ENCODE results near the gene PLXNA2. TPM values are rescaled to one million over a fixed set of nuclear protein-coding genes. Genes with fewer than 3 reads are reported as not detected.

The PLXNA2 gene
- total and polyA plus RNA-seq, 7 experiments from 2014 or later: 0.70 to 5.4 (median 1.4) TPM; not detected in 2

- Histone ChIP-seq H3K36me3 (ENCODE audit: control insufficient read depth in 2 of 3, insufficient read depth in 3 of 3, low read length in 3 of 3) (no peaks in the 10 kb centered on the region), H3K4me3 (ENCODE audit: low read length) (no peak overlapping the region), H3K27me3 (ENCODE audit: control insufficient read depth in 2 of 2, insufficient read depth in 2 of 2, low read length in 2 of 2) (no peaks in the 10 kb centered on the region), H3K9me3 (ENCODE audit: control insufficient read depth in 2 of 3, low read length in 3 of 3) (no peaks in the 10 kb centered on the region), H3K4me1 (ENCODE audit: control insufficient read depth in 2 of 2, insufficient read depth in 2 of 2, low read length in 2 of 2) (no peaks in the 10 kb centered on the region), H3K27ac (ENCODE audit: low read depth, low read length) (no peak overlapping the region)
- no peaks in the 10 kb centered on the region for H3K9me3 Mint-ChIP-seq
- H3K27ac Mint-ChIP-seq: peak overlapping the region in 1 of 9 donors; percentile 62
- intact Hi-C loops (cut with micrococcal nuclease): no loop called here
- ATAC-seq (no peak), DNase-seq (no peak)
- H3K27me3 Mint-ChIP-seq: peaks cover 1 to 24% (median 7%) of the 10 kb centered on the region in 5 donors
- ChIA-PET CTCF (interaction anchor here (1.0 kb wide), 1 partner anchor 1685 kb away, joined by 3 read pairs; no protein-coding TSS in a partner anchor), POLR2A (no interaction called here)
- H3K4me3 Mint-ChIP-seq: no peak overlapping the region
- H3K36me3 Mint-ChIP-seq: no peaks in the 10 kb centered on the region
- no peaks in the 10 kb centered on the region for H3K4me1 Mint-ChIP-seq
Measured at GRCh38 chr1:207999274-207999915, 244.8 kb downstream of the PLXNA2 start.

GRCh38 chr1:207998691-207999090 is 245.5 kb downstream of the PLXNA2 start:
- Mint-ChIP-seq H3K4me3 (peak overlapping the region in 1 of 10 donors; percentile 20), H3K9me3 (no peaks in the 10 kb centered on the region), H3K27ac (no peak overlapping the region), H3K36me3 (peaks cover 0 to 2% (median 0%) of the 10 kb centered on the region in 5 donors), H3K27me3 (peaks cover 4 to 27% (median 9%) of the 10 kb centered on the region in 5 donors), H3K4me1 (no peaks in the 10 kb centered on the region)
- Histone ChIP-seq H3K4me1 (ENCODE audit: control insufficient read depth in 2 of 2, insufficient read depth in 2 of 2, low read length in 2 of 2) (no peaks in the 10 kb centered on the region), H3K4me3 (ENCODE audit: low read length) (no peak overlapping the region), H3K27me3 (ENCODE audit: control insufficient read depth in 2 of 2, insufficient read depth in 2 of 2, low read length in 2 of 2) (no peaks in the 10 kb centered on the region), H3K9me3 (ENCODE audit: control insufficient read depth in 2 of 3, low read length in 3 of 3) (no peaks in the 10 kb centered on the region), H3K36me3 (ENCODE audit: control insufficient read depth in 2 of 3, insufficient read depth in 3 of 3, low read length in 3 of 3) (no peaks in the 10 kb centered on the region), H3K27ac (ENCODE audit: low read depth, low read length) (no peak overlapping the region)
- ChIA-PET POLR2A (no interaction called here), CTCF (interaction anchor here (1.0 kb wide), 1 partner anchor 1686 kb away, joined by 3 read pairs; no protein-coding TSS in a partner anchor)
- ATAC-seq: no peak
- no peak for DNase-seq
- intact Hi-C loops (cut with micrococcal nuclease): loop anchor here (1.0 kb wide), 1 partner anchor 113 kb away; no protein-coding TSS in a partner anchor

- intact Hi-C loops (cut with micrococcal nuclease): loop anchor here (1.0 kb wide), 1 partner anchor 112 kb away; no protein-coding TSS in a partner anchor
- CTCF ChIA-PET: interaction anchor here (0.7 to 1.2 kb wide), 4 partner anchors 28 to 168 kb away, joined by 3 to 6 read pairs (median 4); no protein-coding TSS in a partner anchor
Measured at GRCh38 chr1:207997486-207998268, 246.5 kb downstream of the PLXNA2 start.

GRCh38 chr1:207996636-207997035 is 247.5 kb downstream of the PLXNA2 start:
- H3K4me1 Mint-ChIP-seq: no peaks in the 10 kb centered on the region
- intact Hi-C loops (cut with micrococcal nuclease): no loop called here
- peaks cover 8 to 27% (median 10%) of the 10 kb centered on the region in 5 donors for H3K27me3 Mint-ChIP-seq
- peaks cover 0 to 4% (median 0%) of the 10 kb centered on the region in 5 donors for H3K36me3 Mint-ChIP-seq
- H3K36me3 ChIP-seq (ENCODE audit: control insufficient read depth in 2 of 3, insufficient read depth in 3 of 3, low read length in 3 of 3): no peaks in the 10 kb centered on the region
- POLR2A ChIA-PET: no interaction called here
- CTCF ChIA-PET: interaction anchor here (0.6 to 1.1 kb wide), 5 partner anchors 10 to 144 kb away, joined by 3 read pairs; no protein-coding TSS in a partner anchor
- H3K27me3 ChIP-seq (ENCODE audit: control insufficient read depth in 2 of 2, insufficient read depth in 2 of 2, low read length in 2 of 2): no peaks in the 10 kb centered on the region
- H3K9me3 ChIP-seq (ENCODE audit: control insufficient read depth in 2 of 3, low read length in 3 of 3): no peaks in the 10 kb centered on the region
- H3K4me3 ChIP-seq (ENCODE audit: low read length): no peak overlapping the region
- H3K27ac Mint-ChIP-seq: no peak overlapping the region
- H3K27ac ChIP-seq (ENCODE audit: low read depth, low read length): no peak overlapping the region
- no peak for DNase-seq
- ATAC-seq: no peak
- H3K4me3 Mint-ChIP-seq: no peak overlapping the region
- no peaks in the 10 kb centered on the region for H3K9me3 Mint-ChIP-seq
- no peaks in the 10 kb centered on the region for H3K4me1 ChIP-seq (ENCODE audit: control insufficient read depth in 2 of 2, insufficient read depth in 2 of 2, low read length in 2 of 2)

More at GRCh38 chr1:207997486-207998268, 246.5 kb downstream of the PLXNA2 start:
- POLR2A ChIA-PET: no interaction called here
- H3K4me1 ChIP-seq (ENCODE audit: control insufficient read depth in 2 of 2, insufficient read depth in 2 of 2, low read length in 2 of 2): no peaks in the 10 kb centered on the region
- peaks cover 7 to 29% (median 12%) of the 10 kb centered on the region in 5 donors for H3K27me3 Mint-ChIP-seq
- no peaks in the 10 kb centered on the region for H3K27me3 ChIP-seq (ENCODE audit: control insufficient read depth in 2 of 2, insufficient read depth in 2 of 2, low read length in 2 of 2)
- peak; percentile 82 for ATAC-seq
- no peak overlapping the region for H3K4me3 ChIP-seq (ENCODE audit: low read length)
- H3K9me3 ChIP-seq (ENCODE audit: control insufficient read depth in 2 of 3, low read length in 3 of 3): no peaks in the 10 kb centered on the region
- H3K4me3 Mint-ChIP-seq: no peak overlapping the region
- no peaks in the 10 kb centered on the region for H3K36me3 ChIP-seq (ENCODE audit: control insufficient read depth in 2 of 3, insufficient read depth in 3 of 3, low read length in 3 of 3)
- no peaks in the 10 kb centered on the region for H3K4me1 Mint-ChIP-seq
- peak in 7 of 9 donors; percentile 26 to 46 (median 30) for DNase-seq
- H3K36me3 Mint-ChIP-seq: peaks cover 0 to 4% (median 0%) of the 10 kb centered on the region in 5 donors
- H3K27ac Mint-ChIP-seq: no peak overlapping the region
- no peaks in the 10 kb centered on the region for H3K9me3 Mint-ChIP-seq
- no peak overlapping the region for H3K27ac ChIP-seq (ENCODE audit: low read depth, low read length)

- CTCF ChIA-PET: interaction anchor here (1.0 to 1.1 kb wide), 4 partner anchors 11 to 110 kb away, joined by 3 read pairs; no protein-coding TSS in a partner anchor
- Mint-ChIP-seq H3K4me3 (no peak overlapping the region), H3K36me3 (peaks cover 0 to 4% (median 0%) of the 10 kb centered on the region in 5 donors), H3K9me3 (no peaks in the 10 kb centered on the region), H3K27me3 (peaks cover 8 to 26% (median 10%) of the 10 kb centered on the region in 5 donors), H3K4me1 (no peaks in the 10 kb centered on the region), H3K27ac (no peak overlapping the region)
- Histone ChIP-seq H3K4me3 (ENCODE audit: low read length) (no peak overlapping the region), H3K27ac (ENCODE audit: low read depth, low read length) (no peak overlapping the region), H3K4me1 (ENCODE audit: control insufficient read depth in 2 of 2, insufficient read depth in 2 of 2, low read length in 2 of 2) (no peaks in the 10 kb centered on the region), H3K27me3 (ENCODE audit: control insufficient read depth in 2 of 2, insufficient read depth in 2 of 2, low read length in 2 of 2) (no peaks in the 10 kb centered on the region), H3K9me3 (ENCODE audit: control insufficient read depth in 2 of 3, low read length in 3 of 3) (no peaks in the 10 kb centered on the region), H3K36me3 (ENCODE audit: control insufficient read depth in 2 of 3, insufficient read depth in 3 of 3, low read length in 3 of 3) (no peaks in the 10 kb centered on the region)
- intact Hi-C loops (cut with micrococcal nuclease): no loop called here
- POLR2A ChIA-PET: interaction anchor here (1.2 kb wide), 1 partner anchor 111 kb away, joined by 3 read pairs; no protein-coding TSS in a partner anchor
- no peak for DNase-seq
- no peak for ATAC-seq
Measured at GRCh38 chr1:207995576-207995975, 248.6 kb downstream of the PLXNA2 start.

GRCh38 chr1:207993477-207994445 is 250.4 kb downstream of the PLXNA2 start:
- H3K9me3 ChIP-seq (ENCODE audit: control insufficient read depth in 2 of 3, low read length in 3 of 3): no peaks in the 10 kb centered on the region
- POLR2A ChIA-PET: no interaction called here
- peaks cover 8 to 31% (median 17%) of the 10 kb centered on the region in 5 donors for H3K27me3 Mint-ChIP-seq
- peaks cover 0 to 4% (median 0%) of the 10 kb centered on the region in 5 donors for H3K36me3 Mint-ChIP-seq
- no peak overlapping the region for H3K27ac ChIP-seq (ENCODE audit: low read depth, low read length)
- no peak for ATAC-seq
- no peak for DNase-seq
- H3K4me3 ChIP-seq (ENCODE audit: low read length): no peak overlapping the region
- no peaks in the 10 kb centered on the region for H3K27me3 ChIP-seq (ENCODE audit: control insufficient read depth in 2 of 2, insufficient read depth in 2 of 2, low read length in 2 of 2)
- no peaks in the 10 kb centered on the region for H3K4me1 ChIP-seq (ENCODE audit: control insufficient read depth in 2 of 2, insufficient read depth in 2 of 2, low read length in 2 of 2)
- no peak overlapping the region for H3K4me3 Mint-ChIP-seq
- H3K36me3 ChIP-seq (ENCODE audit: control insufficient read depth in 2 of 3, insufficient read depth in 3 of 3, low read length in 3 of 3): no peaks in the 10 kb centered on the region
- CTCF ChIA-PET: no interaction called here
- no peaks in the 10 kb centered on the region for H3K9me3 Mint-ChIP-seq
- H3K27ac Mint-ChIP-seq: no peak overlapping the region
- no peaks in the 10 kb centered on the region for H3K4me1 Mint-ChIP-seq
- intact Hi-C loops (cut with micrococcal nuclease): no loop called here

All from naive thymus-derived CD4-positive, alpha-beta T cell (primary cell).